Stomach smooth muscle (tissue), 2 donors: Measurements from ENCODE around the gene DCXR.

Experiments used
- H3K27ac ChIP-seq: one replicate; pipeline ENCODE4 v1.7.0; 2013; ENCODE audit warnings: mild to moderate bottlenecking, low read length, inconsistent platforms
- H3K27me3 ChIP-seq, 2 donors: one replicate each; pipeline ENCODE4 v1.7.0; 2013; ENCODE audit warnings: low read length in 2 of 2; ENCODE audit not compliant: insufficient read depth in 2 of 2, control insufficient read depth in 1 of 2
- H3K36me3 ChIP-seq, 2 donors: one replicate each; pipeline ENCODE4 v1.7.0; 2013; ENCODE audit warnings: low read length in 2 of 2; ENCODE audit not compliant: control insufficient read depth in 2 of 2, insufficient read depth in 2 of 2
- H3K4me1 ChIP-seq: one replicate; pipeline ENCODE4 v1.7.0; 2013; ENCODE audit warnings: low read length; ENCODE audit not compliant: control insufficient read depth, insufficient read depth
- H3K4me3 ChIP-seq, 2 donors: one replicate each; pipeline ENCODE4 v1.7.0; 2013; ENCODE audit warnings: low read length in 2 of 2
- H3K9ac ChIP-seq, 2 donors: one replicate each; pipeline ENCODE4 v1.7.0; 2013; ENCODE audit warnings: low read length in 2 of 2, mild to moderate bottlenecking in 1 of 2
- H3K9me3 ChIP-seq, 2 donors: one replicate each; pipeline ENCODE4 v1.7.0; 2013; ENCODE audit warnings: low read length in 2 of 2; ENCODE audit not compliant: control insufficient read depth in 2 of 2
- donor health status: healthy.
- donor health status: Pancreatic carcinoma.

The DCXR gene

GRCh38 chr17:81999976-82000802, 37.3 kb downstream of the DCXR start:
- Histone ChIP-seq H3K27me3 (no peaks in the 10 kb centered on the region), H3K9me3 (no peaks in the 10 kb centered on the region), H3K4me1 (peaks cover 14% of the 10 kb centered on the region), H3K27ac (no peak overlapping the region), H3K4me3 (no peak overlapping the region), H3K9ac (no peak overlapping the region), H3K36me3 (peaks cover 0 to 3% of the 10 kb centered on the region in 2 donors)

GRCh38 chr17:81999587-81999975, 37.9 kb downstream of the DCXR start:
- Histone ChIP-seq H3K27me3 (no peaks in the 10 kb centered on the region), H3K9ac (no peak overlapping the region), H3K27ac (no peak overlapping the region), H3K9me3 (no peaks in the 10 kb centered on the region), H3K4me1 (peaks cover 14% of the 10 kb centered on the region), H3K36me3 (peaks cover 0 to 3% of the 10 kb centered on the region in 2 donors), H3K4me3 (no peak overlapping the region)

DNA sequence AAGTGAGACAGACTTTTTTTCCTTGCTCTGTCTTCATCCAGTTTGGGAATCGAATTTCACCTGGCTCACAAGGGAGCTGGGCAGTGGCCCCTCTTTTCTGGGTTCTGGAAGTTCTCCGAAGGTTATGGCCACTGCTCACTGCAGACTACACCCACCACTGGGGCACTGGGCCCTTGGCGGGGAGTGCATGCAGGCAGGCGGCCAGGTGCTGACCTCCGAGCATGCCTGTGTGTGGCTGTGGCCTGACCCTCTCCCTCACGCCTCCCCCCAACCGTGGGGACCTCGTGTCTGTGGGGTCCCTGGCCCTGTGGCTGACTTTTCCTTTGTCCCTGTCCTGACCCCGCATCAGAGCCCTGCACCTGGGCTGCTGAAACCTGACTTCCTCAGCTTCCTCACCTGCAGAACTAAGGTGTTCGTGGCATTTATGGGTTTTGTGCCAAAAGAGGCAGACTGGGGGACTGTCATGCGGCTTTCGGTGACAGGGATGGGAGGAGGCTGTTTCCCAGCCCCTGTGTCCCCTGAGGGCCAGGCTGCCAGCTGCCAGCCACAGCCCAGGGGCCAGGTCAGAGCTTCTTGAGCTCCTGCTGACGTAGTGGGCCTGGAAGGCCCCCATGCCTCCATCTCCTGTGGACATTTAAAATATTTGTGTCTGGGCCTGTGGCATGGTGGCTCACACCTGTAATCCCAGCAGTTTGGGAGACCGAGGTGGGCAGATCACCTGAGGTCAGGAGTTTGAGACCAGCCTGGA, 38.6 kb downstream of the DCXR start:
- no peaks in the 10 kb centered on the region for H3K27me3 ChIP-seq
- H3K36me3 ChIP-seq: peaks cover 0 to 3% of the 10 kb centered on the region in 2 donors
- H3K9me3 ChIP-seq: no peaks in the 10 kb centered on the region
- no peak overlapping the region for H3K4me3 ChIP-seq
- H3K27ac ChIP-seq: no peak overlapping the region
- no peak overlapping the region for H3K9ac ChIP-seq
- peaks cover 7% of the 10 kb centered on the region for H3K4me1 ChIP-seq

GRCh38 chr17:81998212-81998611, 39.3 kb downstream of the DCXR start:
- H3K9me3 ChIP-seq: no peaks in the 10 kb centered on the region
- no peaks in the 10 kb centered on the region for H3K27me3 ChIP-seq

DNA sequence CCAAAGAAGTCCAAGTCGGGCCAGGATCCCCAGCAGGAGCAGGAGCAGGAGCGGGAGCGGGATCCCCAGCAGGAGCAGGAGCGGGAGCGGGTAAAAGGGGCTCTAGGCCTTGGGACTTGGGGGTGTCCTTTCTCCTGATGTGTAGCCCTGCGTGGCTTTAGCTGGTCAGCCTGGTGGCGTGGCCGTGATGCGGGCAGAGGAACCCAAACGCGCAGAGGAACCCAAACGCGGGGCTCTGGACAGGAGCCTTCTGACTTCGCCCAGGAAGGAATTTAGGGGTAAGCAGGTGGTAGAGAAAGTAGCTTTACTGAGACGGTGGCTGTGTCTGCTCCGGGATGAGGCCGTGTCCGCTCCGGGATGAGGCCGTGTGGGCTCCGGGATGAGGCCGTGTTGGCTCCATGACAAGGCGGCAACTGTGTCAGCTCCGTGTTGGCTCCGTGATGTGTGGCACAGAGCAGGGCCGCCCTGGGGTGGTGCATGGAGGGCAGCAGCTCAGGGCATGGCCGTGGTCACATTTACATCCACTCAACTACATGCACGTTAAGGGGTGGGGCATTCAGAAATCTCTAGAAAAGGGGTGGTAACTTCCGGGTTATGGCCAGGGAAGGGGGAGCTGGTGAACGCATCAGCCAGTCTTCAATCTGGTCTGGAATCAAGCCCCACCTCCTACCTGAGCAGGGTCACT, 40.6 kb downstream of the DCXR start:
- Histone ChIP-seq H3K36me3 (peaks cover 0 to 5% of the 10 kb centered on the region in 2 donors), H3K9me3 (no peaks in the 10 kb centered on the region), H3K4me3 (no peak overlapping the region), H3K27me3 (no peaks in the 10 kb centered on the region), H3K27ac (no peak overlapping the region), H3K9ac (no peak overlapping the region), H3K4me1 (peaks cover 11% of the 10 kb centered on the region)

More at GRCh38 chr17:81998212-81998611, 39.3 kb downstream of the DCXR start:
- no peak overlapping the region for H3K27ac ChIP-seq
- H3K4me3 ChIP-seq: no peak overlapping the region
- peaks cover 3% of the 10 kb centered on the region for H3K4me1 ChIP-seq
- no peak overlapping the region for H3K9ac ChIP-seq
- peaks cover 0 to 5% of the 10 kb centered on the region in 2 donors for H3K36me3 ChIP-seq

DNA sequence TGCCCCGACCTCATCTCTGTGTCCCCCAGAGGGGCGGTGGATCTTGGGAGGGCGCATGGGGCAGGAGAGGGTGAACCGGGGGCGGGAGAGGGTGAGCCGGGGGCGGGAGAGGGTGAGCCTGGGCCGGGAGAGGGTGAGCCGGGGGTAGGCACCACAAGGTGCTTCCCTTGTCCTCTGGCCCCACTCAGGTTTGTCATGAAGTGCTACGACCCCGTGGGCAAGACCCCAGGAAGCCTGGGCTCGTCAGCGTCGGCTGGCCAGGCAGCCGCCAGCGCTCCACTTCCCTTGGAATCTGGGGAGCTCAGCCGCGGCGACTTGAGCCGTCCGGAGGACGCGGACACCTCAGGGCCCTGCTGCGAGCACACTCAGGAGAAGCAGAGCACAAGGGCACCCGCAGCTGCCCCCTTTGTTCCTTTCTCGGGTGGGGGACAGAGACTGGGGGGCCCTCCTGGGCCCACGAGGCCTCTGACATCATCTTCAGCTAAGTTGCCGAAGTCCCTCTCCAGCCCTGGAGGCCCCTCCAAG, 41.2 kb downstream of the DCXR start:
- no peaks in the 10 kb centered on the region for H3K9me3 ChIP-seq
- H3K9ac ChIP-seq: no peak overlapping the region
- no peak overlapping the region for H3K27ac ChIP-seq
- H3K4me3 ChIP-seq: no peak overlapping the region
- no peaks in the 10 kb centered on the region for H3K27me3 ChIP-seq
- H3K36me3 ChIP-seq: peaks cover 0 to 5% of the 10 kb centered on the region in 2 donors
- H3K4me1 ChIP-seq: peaks cover 17% of the 10 kb centered on the region

DNA sequence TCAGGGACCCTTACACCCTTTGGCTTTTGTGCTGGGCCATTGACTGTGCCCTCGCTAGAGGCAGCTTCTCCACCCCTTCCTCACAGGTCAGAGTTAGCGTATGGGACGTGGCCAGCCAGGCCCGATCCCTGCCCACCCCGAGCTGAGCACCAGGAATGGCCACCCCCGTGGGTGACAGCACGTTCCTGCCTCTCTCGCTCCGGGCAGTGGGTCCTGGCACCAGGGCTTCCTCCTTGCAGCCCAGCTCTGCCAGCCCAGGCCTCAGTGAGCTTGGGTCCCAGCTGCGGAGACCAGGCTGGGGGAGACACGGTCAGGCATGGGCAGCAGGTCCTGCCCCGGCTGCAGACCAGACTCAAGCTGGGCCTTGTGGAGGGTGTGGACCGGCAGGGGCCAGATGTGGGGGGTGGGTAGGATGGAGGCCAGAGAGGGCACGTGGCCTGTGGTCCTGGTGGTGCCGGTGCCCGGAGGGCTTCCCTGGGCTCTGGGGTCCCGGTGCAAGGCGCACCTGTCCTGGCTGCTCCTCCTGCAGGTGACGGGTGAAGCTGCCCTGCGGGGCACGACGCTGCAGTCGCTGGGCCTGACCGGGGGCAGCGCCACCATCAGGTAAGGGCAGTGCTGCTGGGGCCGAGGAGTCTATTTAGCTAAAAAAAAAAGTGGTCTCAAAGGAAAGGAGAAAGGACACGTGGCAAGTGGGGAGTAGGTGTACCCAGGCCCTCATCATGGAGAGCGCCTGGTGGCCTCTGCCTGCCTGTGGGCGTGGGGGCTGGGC, 41.9 kb downstream of the DCXR start:
- H3K4me3 ChIP-seq: no peak overlapping the region
- H3K4me1 ChIP-seq: peaks cover 23% of the 10 kb centered on the region
- no peak overlapping the region for H3K9ac ChIP-seq
- H3K36me3 ChIP-seq: peaks cover 0 to 5% of the 10 kb centered on the region in 2 donors
- no peak overlapping the region for H3K27ac ChIP-seq
- H3K9me3 ChIP-seq: no peaks in the 10 kb centered on the region
- H3K27me3 ChIP-seq: no peaks in the 10 kb centered on the region

DNA sequence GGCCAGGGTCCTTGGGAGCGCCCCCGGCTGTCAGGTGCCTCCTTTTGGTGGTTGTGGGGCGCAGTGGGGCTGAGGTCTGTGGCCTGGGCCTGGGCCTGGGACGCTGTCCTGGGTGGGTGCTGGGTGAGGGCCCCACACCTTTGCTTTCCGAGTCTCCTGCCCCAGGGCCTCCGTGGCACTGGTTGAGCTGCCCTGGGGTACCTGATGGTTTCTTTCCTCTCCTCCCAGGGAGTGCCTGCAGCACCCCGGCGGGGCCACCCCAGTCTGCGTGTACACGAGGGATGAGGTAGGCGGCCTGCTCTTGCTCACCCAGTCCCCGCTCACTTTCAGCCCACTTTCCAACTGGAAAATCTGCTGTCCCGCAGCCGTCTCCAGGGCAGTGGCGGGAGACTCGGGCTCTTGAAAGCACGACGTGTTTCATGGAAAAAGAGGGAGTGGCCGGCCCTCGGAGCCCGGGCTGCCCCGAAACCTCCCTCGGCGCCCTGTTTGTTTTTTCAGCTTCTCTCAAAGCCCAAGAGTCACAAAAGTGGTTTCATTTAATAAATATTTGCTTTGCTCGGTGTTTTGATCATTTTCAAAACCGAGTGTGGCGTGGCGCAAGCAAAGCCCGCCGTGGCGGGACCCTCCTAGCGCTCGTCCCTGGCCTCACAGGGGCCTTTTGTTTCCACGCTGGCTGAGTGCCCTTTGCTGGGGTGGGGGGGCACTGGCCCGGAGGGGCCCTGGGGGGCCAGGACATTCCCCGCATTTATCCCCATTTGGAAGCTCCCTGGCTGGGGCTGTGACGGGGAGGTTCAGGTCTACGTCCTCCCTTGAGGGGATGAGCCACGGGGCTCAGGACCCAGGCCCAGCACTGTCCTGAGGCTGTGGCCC, 42.7 kb downstream of the DCXR start:
- Histone ChIP-seq H3K9ac (no peak overlapping the region), H3K4me1 (peaks cover 23% of the 10 kb centered on the region), H3K4me3 (no peak overlapping the region)

DNA sequence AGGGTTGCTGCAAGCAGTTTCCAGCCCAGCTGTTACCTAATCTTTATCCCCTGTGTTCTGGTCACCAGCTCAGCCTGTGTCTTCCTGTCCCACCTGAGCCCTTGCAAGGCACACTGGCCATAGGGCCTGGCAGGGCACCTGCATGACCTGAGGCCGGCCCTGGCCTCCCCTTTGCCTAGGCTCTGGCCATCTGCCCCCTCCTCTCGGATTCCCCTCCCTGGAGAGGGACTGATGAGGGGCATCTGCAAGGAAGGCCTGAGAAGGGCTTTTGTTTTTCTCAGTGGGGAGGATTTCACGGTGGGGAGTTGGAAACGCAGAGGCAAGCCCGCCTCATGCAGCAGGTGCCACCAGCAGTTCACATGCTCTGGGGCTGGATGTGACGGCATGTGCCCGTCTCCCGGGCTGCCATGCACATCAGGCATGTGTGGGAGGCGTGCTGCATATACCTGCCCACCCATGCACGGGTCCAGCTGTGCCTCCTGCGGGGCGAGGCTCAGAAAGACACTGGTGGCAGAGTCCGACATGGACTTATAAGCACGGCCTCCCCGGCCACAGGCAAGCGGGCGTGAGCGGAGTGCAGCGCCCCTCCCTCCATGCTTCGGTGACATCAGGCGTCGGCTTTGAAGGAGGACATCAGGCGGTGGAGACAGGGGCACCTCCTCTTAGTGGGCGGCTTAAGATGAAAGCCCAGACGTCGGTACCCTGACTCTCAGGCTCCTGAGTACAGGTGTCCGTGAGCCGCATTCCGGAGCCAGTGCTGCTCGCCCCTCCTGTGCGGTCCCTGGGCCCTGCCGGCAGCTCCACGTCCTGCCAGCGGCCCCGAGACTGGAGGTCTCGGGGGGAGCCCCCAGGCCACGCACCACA, 43.5 kb downstream of the DCXR start:
- no peaks in the 10 kb centered on the region for H3K9me3 ChIP-seq
- H3K4me1 ChIP-seq: peaks cover 23% of the 10 kb centered on the region
- H3K9ac ChIP-seq: no peak overlapping the region
- H3K36me3 ChIP-seq: peaks cover 0 to 5% of the 10 kb centered on the region in 2 donors
- H3K4me3 ChIP-seq: no peak overlapping the region
- H3K27me3 ChIP-seq: no peaks in the 10 kb centered on the region
- H3K27ac ChIP-seq: no peak overlapping the region

More for the DNA sequence above, 42.7 kb downstream of the DCXR start:
- Histone ChIP-seq H3K9me3 (no peaks in the 10 kb centered on the region), H3K27ac (no peak overlapping the region), H3K27me3 (no peaks in the 10 kb centered on the region), H3K36me3 (peaks cover 0 to 5% of the 10 kb centered on the region in 2 donors)
